ENCODE data around the gene IGF2.

IGF2 gene

GRCh38 chr11:2135018-2135569, 4.1 kb downstream of the IGF2 start:
- H3K79me2 ChIP-seq = no peaks in the 10 kb centered on the region
- H3K9me3 ChIP-seq (ENCODE audit: control insufficient read depth, low read length) = no peaks in the 10 kb centered on the region
- H3K4me3 ChIP-seq (ENCODE audit: low read depth, low read length) = no peak overlapping the region
- no peaks in the 10 kb centered on the region for H3K27me3 ChIP-seq (ENCODE audit: control insufficient read depth, insufficient read depth, low read length)
- H3K36me3 ChIP-seq (ENCODE audit: control insufficient read depth, insufficient read depth, low read length) = no peaks in the 10 kb centered on the region
- H3K27ac ChIP-seq = no peak overlapping the region
- no peak overlapping the region for H2AFZ ChIP-seq
- H3K4me2 ChIP-seq (ENCODE audit: low read length) = no peak overlapping the region
- TF ChIP-seq, protein P1, sequence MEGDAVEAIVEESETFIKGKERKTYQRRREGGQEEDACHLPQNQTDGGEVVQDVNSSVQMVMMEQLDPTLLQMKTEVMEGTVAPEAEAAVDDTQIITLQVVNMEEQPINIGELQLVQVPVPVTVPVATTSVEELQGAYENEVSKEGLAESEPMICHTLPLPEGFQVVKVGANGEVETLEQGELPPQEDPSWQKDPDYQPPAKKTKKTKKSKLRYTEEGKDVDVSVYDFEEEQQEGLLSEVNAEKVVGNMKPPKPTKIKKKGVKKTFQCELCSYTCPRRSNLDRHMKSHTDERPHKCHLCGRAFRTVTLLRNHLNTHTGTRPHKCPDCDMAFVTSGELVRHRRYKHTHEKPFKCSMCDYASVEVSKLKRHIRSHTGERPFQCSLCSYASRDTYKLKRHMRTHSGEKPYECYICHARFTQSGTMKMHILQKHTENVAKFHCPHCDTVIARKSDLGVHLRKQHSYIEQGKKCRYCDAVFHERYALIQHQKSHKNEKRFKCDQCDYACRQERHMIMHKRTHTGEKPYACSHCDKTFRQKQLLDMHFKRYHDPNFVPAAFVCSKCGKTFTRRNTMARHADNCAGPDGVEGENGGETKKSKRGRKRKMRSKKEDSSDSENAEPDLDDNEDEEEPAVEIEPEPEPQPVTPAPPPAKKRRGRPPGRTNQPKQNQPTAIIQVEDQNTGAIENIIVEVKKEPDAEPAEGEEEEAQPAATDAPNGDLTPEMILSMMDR (IDR thresholded peaks at IDR 0.05) = no peak
- no peak overlapping the region for H3K9ac ChIP-seq
- no peaks in the 10 kb centered on the region for H3K4me1 ChIP-seq

GRCh38 chr11:2134022-2135010, 4.9 kb downstream of the IGF2 start:
- H3K4me3 ChIP-seq (ENCODE audit: low read depth, low read length) = no peak overlapping the region
- H3K79me2 ChIP-seq = no peaks in the 10 kb centered on the region
- H3K36me3 ChIP-seq (ENCODE audit: control insufficient read depth, insufficient read depth, low read length) = no peaks in the 10 kb centered on the region
- H2AFZ ChIP-seq = no peak overlapping the region
- no peak overlapping the region for H3K4me2 ChIP-seq (ENCODE audit: low read length)
- TF ChIP-seq, protein P1 (IDR thresholded peaks at IDR 0.05) = no peak
- H3K27me3 ChIP-seq (ENCODE audit: control insufficient read depth, insufficient read depth, low read length) = no peaks in the 10 kb centered on the region
- no peaks in the 10 kb centered on the region for H3K9me3 ChIP-seq (ENCODE audit: control insufficient read depth, low read length)
- H3K9ac ChIP-seq = no peak overlapping the region
- no peaks in the 10 kb centered on the region for H3K4me1 ChIP-seq
- no peak overlapping the region for H3K27ac ChIP-seq

DNA sequence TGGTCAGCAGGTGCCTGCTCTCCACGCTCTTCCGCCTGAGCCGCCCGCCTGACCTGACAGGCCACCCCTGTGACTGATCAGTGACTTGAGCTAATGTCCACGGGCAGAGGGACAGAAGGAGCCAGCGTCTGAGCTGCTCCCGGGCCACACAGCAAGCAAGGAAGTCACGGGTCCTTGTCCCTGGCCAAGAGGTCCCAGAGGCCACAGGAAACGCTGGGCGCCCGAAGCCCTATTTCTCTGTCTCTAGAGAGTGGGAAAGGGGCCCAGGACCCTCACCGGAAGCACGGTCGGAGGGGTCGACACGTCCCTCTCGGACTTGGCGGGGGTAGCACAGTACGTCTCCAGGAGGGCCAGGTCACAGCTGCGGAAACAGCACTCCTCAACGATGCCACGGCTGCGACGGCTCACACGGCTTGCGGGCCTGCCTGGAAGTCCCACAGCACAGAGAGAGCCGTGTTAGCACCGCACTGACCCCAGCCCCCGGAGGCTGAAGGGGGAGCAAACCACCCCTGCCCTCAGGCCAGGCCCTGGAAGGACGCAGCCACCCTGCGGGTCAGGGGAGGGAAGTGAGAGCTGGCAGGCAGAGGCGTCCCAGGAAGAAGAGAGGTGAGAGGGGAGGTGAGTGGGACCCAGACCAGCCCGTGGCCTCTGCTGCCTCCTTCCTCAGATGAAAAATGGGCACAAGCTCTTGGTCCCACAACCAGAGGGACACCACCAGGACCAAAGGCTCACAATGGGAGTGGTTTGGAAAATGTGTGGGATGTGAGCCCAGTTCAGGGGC, 5.8 kb downstream of the IGF2 start:
- Histone ChIP-seq H3K9ac (no peak overlapping the region), H3K27me3 (ENCODE audit: control insufficient read depth, insufficient read depth, low read length) (no peaks in the 10 kb centered on the region), H3K27ac (no peak overlapping the region), H3K4me3 (ENCODE audit: low read depth, low read length) (no peak overlapping the region), H3K9me3 (ENCODE audit: control insufficient read depth, low read length) (no peaks in the 10 kb centered on the region), H3K36me3 (ENCODE audit: control insufficient read depth, insufficient read depth, low read length) (no peaks in the 10 kb centered on the region), H2AFZ (no peak overlapping the region), H3K79me2 (no peaks in the 10 kb centered on the region), H3K4me1 (no peaks in the 10 kb centered on the region), H3K4me2 (ENCODE audit: low read length) (no peak overlapping the region)
- TF ChIP-seq, protein P1 (IDR thresholded peaks at IDR 0.05) = no peak

GRCh38 chr11:2132874-2133240, 6.3 kb downstream of the IGF2 start:
- Histone ChIP-seq H2AFZ (no peak overlapping the region), H3K4me1 (no peaks in the 10 kb centered on the region), H3K4me2 (ENCODE audit: low read length) (no peak overlapping the region), H3K27me3 (ENCODE audit: control insufficient read depth, insufficient read depth, low read length) (no peaks in the 10 kb centered on the region), H3K9ac (no peak overlapping the region), H3K4me3 (ENCODE audit: low read depth, low read length) (no peak overlapping the region), H3K9me3 (ENCODE audit: control insufficient read depth, low read length) (no peaks in the 10 kb centered on the region), H3K79me2 (no peaks in the 10 kb centered on the region), H3K27ac (no peak overlapping the region), H3K36me3 (ENCODE audit: control insufficient read depth, insufficient read depth, low read length) (no peaks in the 10 kb centered on the region)
- TF ChIP-seq, protein P1 (IDR thresholded peaks at IDR 0.05) = no peak

Data from parathyroid adenoma (tissue), 2 donors.